GM12878 (cell line): ENCODE results near the gene CA5A. TPM values are rescaled to one million over a fixed set of nuclear protein-coding genes. Genes with fewer than 3 reads are reported as not detected.

ENCODE experiments used
- ATAC-seq: fragments of 200-7000 bp; cut with Tn5 transposase; 3 replicates; pipeline ENCODE4 v1.9.1; 2020; ENCODE audit warnings: mild to moderate bottlenecking, moderate library complexity
- BruUV-seq: library from RNA; stranded (reverse); fragments of 400-500 nt; replicated peaks from 2 replicates; lab custom pipeline; 2021; lab: Mats Ljungman, UMichigan
- CTCF ChIA-PET: fragments of 300-600 bp; sonication (Branson Sonifier 250); formaldehyde crosslinking; extraction: SDS; loops from one replicate; lab custom pipeline; 2021; ENCODE audit warnings: inconsistent platforms; lab: Yijun Ruan, JAX
- POLR2A ChIA-PET: fragments of 350-600 bp; formaldehyde crosslinking; extraction: SDS; loops from one replicate; lab custom pipeline; 2021; ENCODE audit warnings: inconsistent platforms; lab: Charles Lee
- RAD21 ChIA-PET: fragments of 300-600 bp; sonication (Branson Sonifier 250); formaldehyde crosslinking; loops from one replicate; lab custom pipeline; 2023; ENCODE audit warnings: antibody characterized with exemption; ENCODE audit not compliant: unreplicated experiment; lab: Charles Lee
- SMC1A ChIA-PET: fragments of 300-600 bp; sonication (Branson Sonifier 250); formaldehyde crosslinking; loops from one replicate; lab custom pipeline; 2023; ENCODE audit not compliant: unreplicated experiment, uncharacterized antibody; lab: Charles Lee
- DNase-seq: peaks from one replicate; pipeline ENCODE4 v3.0.0-alpha.2; 2011; ENCODE audit warnings: low read depth, low spot score
- FAIRE-seq: peaks from 3 replicates; lab custom pipeline; 2011; peaks lifted over from hg19 to GRCh38; lab: Jason Lieb, UNC
- H2AFZ ChIP-seq: 2 replicates; pipeline ENCODE4 v1.6.0; 2011; ENCODE audit warnings: low read depth, low read length, control low read depth; ENCODE audit not compliant: control insufficient read depth
- H3K27ac ChIP-seq: 2 replicates; pipeline ENCODE4 v1.5.1; 2011; ENCODE audit warnings: control low read depth; ENCODE audit not compliant: control insufficient read depth, insufficient read depth
- H3K27me3 ChIP-seq, 2 experiments: replicated peaks in 1 of 2; 2 replicates each; pipeline versions ENCODE4 v1.6.0 to v1.6.1; 2011; ENCODE audit warnings: low read length in 1 of 2; ENCODE audit not compliant: control insufficient read depth in 2 of 2, insufficient read depth in 2 of 2
- H3K36me3 ChIP-seq, 2 experiments: 2 replicates each; pipeline ENCODE4 v1.5.1; 2011; ENCODE audit warnings: low read length in 1 of 2; ENCODE audit not compliant: control insufficient read depth in 2 of 2, insufficient read depth in 2 of 2
- H3K4me1 ChIP-seq: 2 replicates; pipeline ENCODE4 v1.6.1; 2011; ENCODE audit warnings: mild to moderate bottlenecking, low read length, moderate library complexity, mixed read lengths; ENCODE audit not compliant: control insufficient read depth, insufficient read depth
- H3K4me2 ChIP-seq: 2 replicates; pipeline ENCODE4 v1.6.0; 2011; ENCODE audit warnings: control low read depth; ENCODE audit not compliant: control insufficient read depth, insufficient read depth
- H3K4me3 ChIP-seq: fragments of 200-600 bp; sonication (generic); 2 replicates; pipeline ENCODE4 v1.5.1; 2016
- H3K79me2 ChIP-seq: 2 replicates; pipeline ENCODE4 v1.6.0; 2011; ENCODE audit warnings: low read length; ENCODE audit not compliant: control insufficient read depth, insufficient read depth
- H3K9ac ChIP-seq: 2 replicates; pipeline ENCODE4 v1.8.0; 2011; ENCODE audit warnings: low read length, control low read depth, mixed read lengths; ENCODE audit not compliant: control insufficient read depth, insufficient read depth
- H3K9me3 ChIP-seq: replicated peaks from 3 replicates; pipeline ENCODE4 v1.5.1; 2011; ENCODE audit warnings: mild to moderate bottlenecking, low read length; ENCODE audit not compliant: control insufficient read depth, insufficient read depth
- H4K20me1 ChIP-seq: 2 replicates; pipeline ENCODE4 v1.6.0; 2011; ENCODE audit not compliant: control insufficient read depth, insufficient read depth
- BCL3 ChIP-seq: IDR thresholded peaks from 2 replicates; pipeline ENCODE4 v1.6.1; 2011; ENCODE audit warnings: borderline replicate concordance, low read depth, mild to moderate bottlenecking, moderate library complexity, low read length; ENCODE audit not compliant: insufficient read depth, poor library complexity, severe bottlenecking
- EED ChIP-seq: sonication (generic); IDR thresholded peaks from 2 replicates; pipeline ENCODE4 v1.6.1; 2016; ENCODE audit warnings: antibody characterized with exemption, low read depth
- IRF3 ChIP-seq: fragments of 450-650 bp; IDR thresholded peaks from 2 replicates; pipeline ENCODE4 v1.6.1; 2014; ENCODE audit warnings: mild to moderate bottlenecking
- IRF4 ChIP-seq: IDR thresholded peaks from 2 replicates; pipeline ENCODE4 v1.6.1; 2011; ENCODE audit warnings: low read depth, low read length
- IRF5 ChIP-seq: fragments of 450-650 bp; IDR thresholded peaks from 2 replicates; pipeline ENCODE4 v1.6.1; 2017; ENCODE audit warnings: borderline replicate concordance
- JUND ChIP-seq: IDR thresholded peaks from 2 replicates; pipeline ENCODE4 v1.6.1; 2012; ENCODE audit warnings: low read depth, mild to moderate bottlenecking, low read length, improper control_type of control experiment, moderate library complexity
- MAX ChIP-seq: IDR thresholded peaks from 2 replicates; pipeline ENCODE4 v1.6.1; 2012; ENCODE audit warnings: low read depth, low read length, improper control_type of control experiment
- NR2F1 ChIP-seq: fragments of 450-650 bp; conservative IDR thresholded peaks from 2 replicates; pipeline ENCODE4 v1.6.1; 2017; ENCODE audit warnings: mild to moderate bottlenecking
- RBBP5 ChIP-seq: fragments of 200-600 bp; sonication (generic); conservative IDR thresholded peaks from 2 replicates; pipeline ENCODE4 v1.6.1; 2016
- SPI1 ChIP-seq: IDR thresholded peaks from 2 replicates; pipeline ENCODE4 v1.6.1; 2011; ENCODE audit warnings: low read depth, mild to moderate bottlenecking, low read length, moderate library complexity, borderline replicate concordance; ENCODE audit not compliant: insufficient read depth
- SRF ChIP-seq, 2 experiments: IDR thresholded peaks; 2 replicates each; pipeline ENCODE4 v1.6.1; 2011; ENCODE audit warnings: low read depth in 2 of 2, low read length in 2 of 2, mild to moderate bottlenecking in 1 of 2, moderate library complexity in 1 of 2
- TCF12 ChIP-seq: IDR thresholded peaks from 2 replicates; pipeline ENCODE4 v1.6.1; 2011; ENCODE audit warnings: low read depth, mild to moderate bottlenecking, low read length
- TCF7 ChIP-seq: IDR thresholded peaks from 2 replicates; pipeline ENCODE4 v1.6.1; 2014; ENCODE audit warnings: antibody characterized with exemption, borderline replicate concordance
- WRNIP1 ChIP-seq: IDR thresholded peaks from 2 replicates; pipeline ENCODE4 v1.6.1; 2011; ENCODE audit warnings: low read depth, low read length, improper control_type of control experiment, borderline replicate concordance
- YBX1 ChIP-seq: fragments of 450-650 bp; IDR thresholded peaks from 2 replicates; pipeline ENCODE4 v1.6.1; 2016; ENCODE audit warnings: antibody characterized with exemption
- ZBTB40 ChIP-seq: fragments of 450-650 bp; IDR thresholded peaks from 2 replicates; pipeline ENCODE4 v1.6.1; 2016; ENCODE audit warnings: mild to moderate bottlenecking, moderate library complexity, borderline replicate concordance
- WGBS: methylation state at CpG from one replicate; pipeline ENCODE4 v1.1.6; 2016; ENCODE audit warnings: low lambda C conversion rate; ENCODE audit not compliant: insufficient replicate concordance, insufficient coverage; ENCODE audit errors: missing lambda C conversion rate; 5-methylcytosine and 5-hydroxymethylcytosine counted together
- in situ Hi-C: fragments of 300-500 bp; cut with MboI; formaldehyde crosslinking; loops from 9 replicates; pipeline ENCODE4 v1.14.3; 2018; ENCODE audit warnings: mixed read lengths
- intact Hi-C: fragments of 100-400 bp; cut with micrococcal nuclease; formaldehyde crosslinking; loops from one replicate; pipeline ENCODE4 v1.14.2; 2022; ENCODE audit not compliant: unreplicated experiment
- polyA plus RNA-seq, 11 experiments: library from polyadenylated mRNA; depleted of rRNA in 4 of 11; unstranded in 6 of 11; stranded (reverse) in 5 of 11; fragments of >200 nt; fragmentation: Nextera tagmentation in 4 of 11; fragmentation: Illumina TruSeq in 1 of 11; extraction: Ambion mirVana in 4 of 11; extraction: Trizol in 1 of 11; gene quantifications; 1 replicate in 1 of 11; 2 replicates in 10 of 11; pipeline versions ENCODE4 v1.2.1 to v1.2.3, GENCODE V29; 2011 to 2016; ENCODE audit warnings: inconsistent platforms in 2 of 11, missing spikeins in 2 of 11, low read depth in 1 of 11
- total RNA-seq, 4 experiments: library from RNA; depleted of rRNA in 3 of 4; stranded (reverse); fragments of >200 nt in 3 of 4; fragmentation: Illumina TruSeq in 1 of 4; extraction: Trizol in 1 of 4; gene quantifications; 2 replicates each; pipeline versions ENCODE4 v1.2.1 to v1.2.3, GENCODE V29; 2013 to 2021

The CA5A gene
- total and polyA plus RNA-seq, 10 of the 15 experiments (the other 5 are each of a cell fraction or from before 2014, with no cell fraction given) = not detected

GRCh38 chr16:87882436-87883019 is 53.8 kb downstream of the CA5A start:
- WGBS = 75% methylated on average over 29 of the region's 29 CpGs
- in situ Hi-C loops (no loop called here), intact Hi-C loops (no loop called here)
- DNase-seq (no peak), FAIRE-seq (no peak), ATAC-seq (no peak)
- ChIA-PET SMC1A (no interaction called here), CTCF (interaction anchor here (1.3 kb wide), 1 partner anchor 104 kb away, joined by 4 read pairs; no protein-coding TSS in a partner anchor), POLR2A (no interaction called here), RAD21 (no interaction called here)
- BruUV-seq = no TSS peak
- no peaks in the 10 kb centered on the region for H3K36me3 ChIP-seq
- no peaks in the 10 kb centered on the region for H4K20me1 ChIP-seq
- no peak overlapping the region for H3K27ac ChIP-seq
- no peak overlapping the region for H2AFZ ChIP-seq
- H3K4me2 ChIP-seq = no peak overlapping the region
- no peaks in the 10 kb centered on the region for H3K4me1 ChIP-seq
- H3K9ac ChIP-seq = no peak overlapping the region
- H3K9me3 ChIP-seq = no peaks in the 10 kb centered on the region; the same call in 2 of the 3 replicates
- H3K27me3 ChIP-seq = no peaks in the 10 kb centered on the region; a peak in 1 of 4 replicates
- no peaks in the 10 kb centered on the region for H3K79me2 ChIP-seq
- H3K4me3 ChIP-seq = no peak overlapping the region
- TF ChIP-seq NR2F1 (no peak), WRNIP1 (no peak), RBBP5 (no peak), SRF (IDR thresholded peaks at IDR 0.05; ENCODE audit: low read depth in 2 of 2, low read length in 2 of 2) (no peak), EED (no peak), IRF3 (no peak), JUND (no peak), ZBTB40 (no peak), TCF12 (no peak), YBX1 (no peak), IRF5 (no peak), SPI1 (no peak), TCF7 (no peak), IRF4 (no peak), MAX (no peak), BCL3 (no peak)
